Fibroblast of lung (primary cell): Measurements from ENCODE around the gene CHST3. TPM values are rescaled to one million over a fixed set of nuclear protein-coding genes. Genes with fewer than 3 reads are reported as not detected.

Experiments used
- DNase-seq, 2 donors: peaks; one replicate each; pipeline versions ENCODE4 v3.0.0 to v3.0.0-alpha.2; 2010; ENCODE audit warnings: low read depth in 2 of 2
- H2AFZ ChIP-seq: 2 replicates; pipeline ENCODE4 v1.5.1; 2012; ENCODE audit warnings: low read length, control low read depth, inconsistent platforms
- H3K27ac ChIP-seq: 2 replicates; pipeline ENCODE4 v1.5.1; 2011; ENCODE audit warnings: low read length, control low read depth; ENCODE audit not compliant: insufficient read depth
- H3K27me3 ChIP-seq: 2 replicates; pipeline ENCODE4 v1.5.1; 2011; ENCODE audit warnings: mild to moderate bottlenecking, low read length; ENCODE audit not compliant: control insufficient read depth, insufficient read depth
- H3K36me3 ChIP-seq: 2 replicates; pipeline ENCODE4 v1.5.1; 2011; ENCODE audit warnings: low read length; ENCODE audit not compliant: control insufficient read depth, insufficient read depth
- H3K4me1 ChIP-seq: 2 replicates; pipeline ENCODE4 v1.5.1; 2011; ENCODE audit warnings: low read length; ENCODE audit not compliant: control insufficient read depth, insufficient read depth; ENCODE audit errors: extremely low read depth
- H3K4me2 ChIP-seq: 2 replicates; pipeline ENCODE4 v1.5.1; 2011; ENCODE audit warnings: low read length, control low read depth; ENCODE audit not compliant: insufficient read depth; ENCODE audit errors: extremely low read depth
- H3K4me3 ChIP-seq, 4 experiments: fragments of 200-600 bp in 1 of 4; sonication (generic) in 1 of 4; replicated peaks in 1 of 4; 2 replicates each; pipeline ENCODE4 v1.5.1; 2011 to 2016; ENCODE audit warnings: low read length in 4 of 4, low read depth in 3 of 4, mild to moderate bottlenecking in 3 of 4, control low read depth in 2 of 4, inconsistent platforms in 1 of 4, mixed read lengths in 1 of 4; ENCODE audit not compliant: insufficient read depth in 1 of 4; ENCODE audit errors: control extremely low read depth in 1 of 4
- H3K79me2 ChIP-seq: 2 replicates; pipeline ENCODE4 v1.5.1; 2012; ENCODE audit warnings: mild to moderate bottlenecking, low read length, inconsistent platforms; ENCODE audit not compliant: control insufficient read depth, insufficient read depth
- H3K9ac ChIP-seq: 2 replicates; pipeline ENCODE4 v1.5.1; 2011; ENCODE audit warnings: mild to moderate bottlenecking, low read length, control low read depth; ENCODE audit not compliant: insufficient read depth
- H3K9me3 ChIP-seq: 2 replicates; pipeline ENCODE4 v1.5.1; 2012; ENCODE audit warnings: low read depth, low read length; ENCODE audit not compliant: control insufficient read depth, insufficient read depth
- H4K20me1 ChIP-seq: 2 replicates; pipeline ENCODE4 v1.5.1; 2011; ENCODE audit warnings: low read length; ENCODE audit not compliant: control insufficient read depth, insufficient read depth; ENCODE audit errors: extremely low read depth
- EZH2 ChIP-seq: IDR thresholded peaks from 2 replicates; pipeline ENCODE4 v1.5.1; 2012; ENCODE audit warnings: low read length, control low read depth, mild to moderate bottlenecking; ENCODE audit errors: missing control alignments
- polyA plus RNA-seq, 2 donors: library from polyadenylated mRNA; depleted of rRNA in 1 of 2; stranded (reverse) in 1 of 2; unstranded in 1 of 2; fragments of >200 nt; gene quantifications; 2 replicates each; pipeline ENCODE4 v1.2.1, GENCODE V29; 2011 to 2012; ENCODE audit warnings: missing spikeins in 1 of 2
- total RNA-seq: library from RNA; depleted of rRNA; stranded (reverse); fragments of >200 nt; gene quantifications from 2 replicates; pipeline ENCODE4 v1.2.1, GENCODE V29; 2014
- TF ChIP-seq, protein P1 (sequence below), 2 donors: IDR thresholded peaks in 1 of 2; conservative IDR thresholded peaks in 1 of 2; 1 replicate in 1 of 2; 2 replicates in 1 of 2; pipeline ENCODE4 v1.5.1; 2011 to 2012; ENCODE audit warnings: low read length in 2 of 2, control low read depth in 1 of 2, inconsistent platforms in 1 of 2, low read depth in 1 of 2, mild to moderate bottlenecking in 1 of 2

The CHST3 gene
- total and polyA plus RNA-seq, 2 donors (not counting 1 experiment from before 2014, with no cell fraction given) = 9.1 to 29.9 TPM

GRCh38 chr10:71968553-71969474, 4.6 kb downstream of the CHST3 start:
- no peak overlapping the region for H3K4me2 ChIP-seq
- DNase-seq = peak in 1 of 2 donors; percentile 62
- peaks cover 76% of the 10 kb centered on the region for H3K79me2 ChIP-seq
- H3K27ac ChIP-seq = no peak overlapping the region
- no peaks in the 10 kb centered on the region for H3K9me3 ChIP-seq
- H3K36me3 ChIP-seq = no peaks in the 10 kb centered on the region
- peaks cover 21% of the 10 kb centered on the region for H3K4me1 ChIP-seq
- no peaks in the 10 kb centered on the region for H4K20me1 ChIP-seq
- H3K27me3 ChIP-seq = no peaks in the 10 kb centered on the region
- no peak overlapping the region for H3K9ac ChIP-seq
- H3K4me3 ChIP-seq = no peak overlapping the region
- no peak overlapping the region for H2AFZ ChIP-seq
- TF ChIP-seq, protein P1, sequence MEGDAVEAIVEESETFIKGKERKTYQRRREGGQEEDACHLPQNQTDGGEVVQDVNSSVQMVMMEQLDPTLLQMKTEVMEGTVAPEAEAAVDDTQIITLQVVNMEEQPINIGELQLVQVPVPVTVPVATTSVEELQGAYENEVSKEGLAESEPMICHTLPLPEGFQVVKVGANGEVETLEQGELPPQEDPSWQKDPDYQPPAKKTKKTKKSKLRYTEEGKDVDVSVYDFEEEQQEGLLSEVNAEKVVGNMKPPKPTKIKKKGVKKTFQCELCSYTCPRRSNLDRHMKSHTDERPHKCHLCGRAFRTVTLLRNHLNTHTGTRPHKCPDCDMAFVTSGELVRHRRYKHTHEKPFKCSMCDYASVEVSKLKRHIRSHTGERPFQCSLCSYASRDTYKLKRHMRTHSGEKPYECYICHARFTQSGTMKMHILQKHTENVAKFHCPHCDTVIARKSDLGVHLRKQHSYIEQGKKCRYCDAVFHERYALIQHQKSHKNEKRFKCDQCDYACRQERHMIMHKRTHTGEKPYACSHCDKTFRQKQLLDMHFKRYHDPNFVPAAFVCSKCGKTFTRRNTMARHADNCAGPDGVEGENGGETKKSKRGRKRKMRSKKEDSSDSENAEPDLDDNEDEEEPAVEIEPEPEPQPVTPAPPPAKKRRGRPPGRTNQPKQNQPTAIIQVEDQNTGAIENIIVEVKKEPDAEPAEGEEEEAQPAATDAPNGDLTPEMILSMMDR (conservative IDR thresholded peaks at IDR 0.05 in 1 of 2, IDR thresholded peaks at IDR 0.05 in 1 of 2; ENCODE audit: low read depth in 1 of 2, low read length in 2 of 2) = no peak
- no peak for TF ChIP-seq EZH2

- no peak overlapping the region for H2AFZ ChIP-seq
- no peak overlapping the region for H3K9ac ChIP-seq
- TF ChIP-seq, protein P1 (conservative IDR thresholded peaks at IDR 0.05 in 1 of 2, IDR thresholded peaks at IDR 0.05 in 1 of 2; ENCODE audit: low read depth in 1 of 2, low read length in 2 of 2) = no peak
- no peaks in the 10 kb centered on the region for H3K9me3 ChIP-seq
- H3K27ac ChIP-seq = no peak overlapping the region
- no peak overlapping the region for H3K4me3 ChIP-seq
- H3K4me1 ChIP-seq = peaks cover 29% of the 10 kb centered on the region
- H3K27me3 ChIP-seq = no peaks in the 10 kb centered on the region
- no peaks in the 10 kb centered on the region for H4K20me1 ChIP-seq
- no peak for DNase-seq
- H3K79me2 ChIP-seq = peaks cover 73% of the 10 kb centered on the region
- H3K36me3 ChIP-seq = no peaks in the 10 kb centered on the region
- H3K4me2 ChIP-seq = no peak overlapping the region
These were observed 5.7 kb downstream of the CHST3 start for GRCh38 chr10:71969929-71970328.

DNA sequence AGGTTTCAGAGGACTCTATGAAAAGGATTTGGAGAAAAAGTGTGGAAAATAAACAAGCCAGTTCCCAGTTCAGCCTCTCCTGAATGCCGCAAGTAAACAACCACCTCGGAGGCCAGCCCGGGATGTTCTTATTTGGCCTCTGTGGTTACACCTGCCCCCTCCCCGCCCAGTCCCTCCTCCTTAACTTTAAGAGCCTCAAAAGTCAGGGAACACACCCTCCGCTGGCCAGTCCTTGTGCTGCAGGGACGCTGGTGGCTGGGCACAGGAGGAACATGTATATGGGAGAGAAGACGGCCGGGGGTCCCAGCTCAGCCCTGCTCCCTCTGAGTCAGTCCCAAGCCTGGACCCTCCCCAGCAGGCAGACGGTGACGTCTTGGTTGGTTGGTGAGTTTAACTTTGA, 6.1 kb downstream of the CHST3 start:
- no peak overlapping the region for H3K27ac ChIP-seq
- H2AFZ ChIP-seq = no peak overlapping the region
- no peaks in the 10 kb centered on the region for H3K27me3 ChIP-seq
- TF ChIP-seq, protein P1 (conservative IDR thresholded peaks at IDR 0.05 in 1 of 2, IDR thresholded peaks at IDR 0.05 in 1 of 2; ENCODE audit: low read depth in 1 of 2, low read length in 2 of 2) = peak in 1 of 2 donors; percentile 34
- TF ChIP-seq EZH2 = no peak
- H3K4me3 ChIP-seq = no peak overlapping the region
- H4K20me1 ChIP-seq = no peaks in the 10 kb centered on the region
- no peak for DNase-seq
- H3K79me2 ChIP-seq = peaks cover 69% of the 10 kb centered on the region
- no peak overlapping the region for H3K4me2 ChIP-seq
- peaks cover 33% of the 10 kb centered on the region for H3K4me1 ChIP-seq
- no peaks in the 10 kb centered on the region for H3K9me3 ChIP-seq
- no peaks in the 10 kb centered on the region for H3K36me3 ChIP-seq
- H3K9ac ChIP-seq = no peak overlapping the region
